ENCODE measurements around the gene FIBP. TPM values are rescaled to one million over a fixed set of nuclear protein-coding genes. Genes with fewer than 3 reads are reported as not detected.

Gene FIBP
- total RNA-seq, 1 experiment from 2014 or later = 139 TPM

DNA sequence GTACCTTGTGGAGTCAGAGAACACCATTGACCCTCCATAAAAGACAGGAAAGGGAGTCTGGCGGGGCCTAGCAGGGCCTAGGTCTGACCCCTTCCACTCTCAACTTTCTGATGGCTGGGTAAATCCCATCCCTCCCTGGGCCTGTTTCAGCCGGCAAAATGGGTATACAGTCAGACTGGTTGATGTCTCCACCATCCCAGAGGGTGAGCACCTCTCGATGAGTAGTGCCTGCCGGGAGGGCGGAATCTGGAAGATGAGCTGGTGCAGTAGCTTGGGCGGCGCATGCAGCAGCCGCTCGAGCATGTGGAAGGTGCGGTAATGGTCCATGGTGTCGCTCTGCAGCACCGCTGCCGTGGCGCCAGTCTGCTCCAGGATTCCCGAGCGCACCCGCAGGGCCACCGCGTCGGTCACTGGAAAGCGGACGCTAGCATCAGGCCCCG lies 528 bp downstream of the FIBP start:
- Histone ChIP-seq H3K27me3 (ENCODE audit: control insufficient read depth, insufficient read depth, low read length) (peaks cover 17% of the 10 kb centered on the region), H3K4me3 (ENCODE audit: insufficient read depth, low read depth, low read length) (peak overlapping the region; percentile 75), H3K36me3 (replicated peaks; ENCODE audit: control insufficient read depth, insufficient read depth, low read length) (peaks cover 34% of the 10 kb centered on the region)
- no peak for DNase-seq

DNA sequence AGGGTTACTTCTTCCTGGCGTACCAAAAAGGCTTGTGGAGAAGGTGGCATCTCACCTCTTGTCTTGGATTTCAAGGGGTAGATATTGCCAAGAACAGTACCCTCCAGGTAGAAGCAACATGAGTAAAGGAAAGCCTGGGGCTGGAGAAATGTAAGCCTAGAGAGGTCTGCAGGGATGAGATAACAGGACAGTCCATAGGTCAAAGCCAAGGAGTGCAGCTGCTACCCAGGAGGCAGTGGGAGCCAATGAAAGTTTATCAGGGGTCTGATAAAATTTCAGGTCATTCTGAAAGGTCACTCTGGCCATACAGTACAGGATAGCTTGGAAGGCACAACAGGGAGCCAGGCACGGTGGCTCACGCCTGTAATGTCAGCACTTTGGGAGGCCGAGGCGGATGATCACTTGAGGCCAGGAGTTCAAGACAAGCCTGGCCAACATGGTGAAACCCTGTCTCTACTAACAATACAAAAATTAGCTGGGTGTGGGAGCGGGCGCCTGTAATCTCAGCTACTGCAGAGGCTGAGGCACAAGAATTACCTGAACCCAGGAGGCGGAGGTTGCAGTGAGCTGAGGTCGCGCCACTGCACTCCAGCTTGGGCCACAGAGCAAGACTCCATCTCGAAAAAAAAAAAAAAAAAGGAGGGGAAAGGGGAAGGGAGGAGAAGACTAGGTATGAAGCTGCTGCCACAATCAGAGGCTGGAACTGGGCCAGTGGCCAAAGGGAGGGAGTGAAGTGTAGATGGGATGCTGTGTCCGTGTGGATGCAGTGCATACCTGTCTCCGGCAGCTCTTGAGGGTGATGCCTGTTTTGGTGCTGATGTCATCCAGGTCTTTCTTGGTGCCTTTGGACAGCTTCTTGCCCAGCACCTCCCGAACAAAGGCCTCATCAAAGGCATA lies 1.2 kb downstream of the FIBP start:
- H3K4me3 ChIP-seq (ENCODE audit: insufficient read depth, low read depth, low read length) = peak overlapping the region; percentile 75
- DNase-seq = no peak
- H3K27me3 ChIP-seq (ENCODE audit: control insufficient read depth, insufficient read depth, low read length) = peaks cover 17% of the 10 kb centered on the region
- peaks cover 34% of the 10 kb centered on the region for H3K36me3 ChIP-seq (replicated peaks; ENCODE audit: control insufficient read depth, insufficient read depth, low read length)

DNA sequence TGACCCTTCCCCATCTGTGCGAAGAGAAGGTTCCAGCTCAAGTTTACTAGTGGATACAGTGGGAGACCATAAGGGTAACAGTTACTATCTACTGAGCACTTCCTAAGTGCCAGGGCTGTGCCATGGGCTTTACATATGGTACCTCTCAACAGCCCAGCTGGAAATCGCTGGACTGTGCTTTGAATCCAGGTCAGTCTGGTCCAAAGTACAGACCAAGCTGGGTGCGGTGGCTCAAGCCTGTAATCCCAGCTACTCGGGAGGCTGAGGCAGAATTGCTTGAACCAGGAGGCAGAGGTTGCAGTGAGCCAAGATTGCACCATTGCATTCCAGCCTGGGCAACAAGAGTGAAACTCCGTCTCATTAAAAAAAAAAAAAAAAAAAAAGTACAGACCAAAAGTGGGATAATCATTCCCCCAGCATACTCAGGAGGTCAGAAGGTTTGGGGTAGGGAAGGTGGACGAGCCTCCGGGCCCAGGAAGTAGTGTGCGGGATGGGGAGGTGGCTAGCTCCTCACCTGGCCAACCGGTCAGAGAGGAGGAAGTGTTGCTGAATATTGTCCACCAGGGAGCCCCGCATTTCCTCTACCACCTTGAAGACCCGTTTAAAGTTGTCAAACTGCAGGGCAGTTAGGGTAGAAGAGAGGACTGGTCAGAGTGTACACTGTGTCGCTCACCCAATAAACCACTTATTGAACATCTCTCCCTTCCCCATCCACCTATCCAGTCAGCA lies 2.3 kb downstream of the FIBP start:
- peaks cover 34% of the 10 kb centered on the region for H3K36me3 ChIP-seq (replicated peaks; ENCODE audit: control insufficient read depth, insufficient read depth, low read length)
- H3K27me3 ChIP-seq (ENCODE audit: control insufficient read depth, insufficient read depth, low read length) = peaks cover 15% of the 10 kb centered on the region
- no peak overlapping the region for H3K4me3 ChIP-seq (ENCODE audit: insufficient read depth, low read depth, low read length)
- no peak for DNase-seq

DNA sequence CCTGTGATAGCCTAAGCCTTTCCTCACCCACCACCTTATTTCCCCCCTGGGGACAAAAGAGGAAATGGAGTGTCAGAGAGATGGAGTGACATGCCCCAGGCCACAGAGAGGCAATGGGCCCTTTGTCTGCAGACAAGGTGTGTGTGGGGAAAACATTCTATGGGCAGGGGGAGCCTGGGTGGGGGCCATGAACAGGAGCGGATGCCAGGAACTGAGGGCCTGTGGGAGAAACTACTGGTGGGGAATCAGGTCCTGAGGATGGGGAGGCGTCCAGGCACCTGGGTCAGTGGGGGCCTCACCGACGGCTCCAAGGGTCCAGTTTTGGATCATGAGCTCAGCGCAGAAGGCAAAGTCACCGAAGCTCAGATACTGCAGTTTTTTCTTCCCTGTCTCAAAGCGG lies 3.0 kb downstream of the FIBP start:
- H3K27me3 ChIP-seq (ENCODE audit: control insufficient read depth, insufficient read depth, low read length) = peaks cover 12% of the 10 kb centered on the region
- no peak overlapping the region for H3K4me3 ChIP-seq (ENCODE audit: insufficient read depth, low read depth, low read length)
- no peak for DNase-seq
- H3K36me3 ChIP-seq (replicated peaks; ENCODE audit: control insufficient read depth, insufficient read depth, low read length) = peaks cover 34% of the 10 kb centered on the region

DNA sequence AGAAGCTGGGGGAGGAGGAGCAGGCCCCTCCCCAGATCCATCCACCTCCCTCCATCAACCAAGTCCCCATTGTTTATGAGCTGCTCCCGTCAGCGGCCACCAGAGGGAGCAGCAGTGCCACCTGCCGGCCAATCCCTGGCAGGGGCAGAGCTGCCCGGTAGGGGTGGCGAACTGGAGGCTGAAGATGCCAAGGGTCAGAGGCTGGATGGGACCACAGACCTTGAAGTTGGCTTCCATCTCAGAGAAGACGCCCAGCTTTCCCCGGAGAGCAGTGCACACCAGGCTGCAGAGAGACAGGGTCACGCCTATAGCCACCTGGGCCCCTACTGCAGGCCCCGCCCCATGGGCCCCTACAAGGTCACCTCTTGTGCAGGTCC lies 3.6 kb downstream of the FIBP start:
- H3K27me3 ChIP-seq (ENCODE audit: control insufficient read depth, insufficient read depth, low read length) = peaks cover 7% of the 10 kb centered on the region
- H3K36me3 ChIP-seq (replicated peaks; ENCODE audit: control insufficient read depth, insufficient read depth, low read length) = peaks cover 34% of the 10 kb centered on the region
- DNase-seq = peak; percentile 98
- H3K4me3 ChIP-seq (ENCODE audit: insufficient read depth, low read depth, low read length) = no peak overlapping the region

DNA sequence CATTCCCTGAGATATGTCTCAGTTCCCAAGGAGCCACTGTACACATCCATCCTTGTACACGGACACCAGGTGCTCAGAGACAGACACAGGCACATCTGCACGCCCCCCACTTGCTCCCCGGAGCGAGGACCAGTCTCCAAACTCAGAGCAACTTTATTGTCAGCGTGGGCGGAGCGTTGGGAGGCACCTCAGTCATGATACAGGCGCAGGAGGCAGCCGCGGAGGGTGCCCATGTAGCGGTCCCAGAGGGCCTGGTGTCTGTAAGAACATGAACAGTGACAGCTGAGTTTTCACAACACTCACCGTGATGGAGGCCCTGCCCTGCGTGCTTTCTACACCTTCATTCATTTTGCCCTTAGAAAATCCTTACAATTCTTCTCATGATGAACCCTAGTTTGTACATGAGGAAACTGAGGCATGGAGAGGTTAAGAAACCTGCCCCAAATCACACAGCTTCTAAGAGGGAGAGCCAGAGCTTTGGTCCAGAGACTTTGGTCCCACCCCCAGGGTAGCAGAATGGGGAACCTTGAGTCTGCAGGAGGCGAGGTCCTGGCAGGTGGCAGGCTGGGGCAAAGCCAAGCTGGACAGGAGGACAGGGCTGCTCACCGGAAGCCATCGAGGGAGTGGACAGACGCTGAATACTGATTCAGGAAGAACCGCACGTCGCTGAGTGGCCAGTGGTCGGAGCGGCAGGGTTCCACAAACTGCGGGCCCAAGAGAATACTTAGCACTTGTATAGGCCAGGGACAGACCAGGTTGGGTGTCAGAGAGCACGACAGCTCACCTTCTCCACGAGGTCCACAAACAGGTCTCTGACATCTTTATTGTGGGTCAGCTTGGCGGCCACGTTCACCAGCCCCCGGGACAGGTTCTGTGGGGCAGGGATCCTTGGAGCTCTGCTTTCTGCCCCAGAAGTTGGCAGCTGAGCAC lies 4.2 kb downstream of the FIBP start:
- H3K27me3 ChIP-seq (ENCODE audit: control insufficient read depth, insufficient read depth, low read length) = peaks cover 2% of the 10 kb centered on the region
- no peak overlapping the region for H3K4me3 ChIP-seq (ENCODE audit: insufficient read depth, low read depth, low read length)
- peaks cover 34% of the 10 kb centered on the region for H3K36me3 ChIP-seq (replicated peaks; ENCODE audit: control insufficient read depth, insufficient read depth, low read length)

DNA sequence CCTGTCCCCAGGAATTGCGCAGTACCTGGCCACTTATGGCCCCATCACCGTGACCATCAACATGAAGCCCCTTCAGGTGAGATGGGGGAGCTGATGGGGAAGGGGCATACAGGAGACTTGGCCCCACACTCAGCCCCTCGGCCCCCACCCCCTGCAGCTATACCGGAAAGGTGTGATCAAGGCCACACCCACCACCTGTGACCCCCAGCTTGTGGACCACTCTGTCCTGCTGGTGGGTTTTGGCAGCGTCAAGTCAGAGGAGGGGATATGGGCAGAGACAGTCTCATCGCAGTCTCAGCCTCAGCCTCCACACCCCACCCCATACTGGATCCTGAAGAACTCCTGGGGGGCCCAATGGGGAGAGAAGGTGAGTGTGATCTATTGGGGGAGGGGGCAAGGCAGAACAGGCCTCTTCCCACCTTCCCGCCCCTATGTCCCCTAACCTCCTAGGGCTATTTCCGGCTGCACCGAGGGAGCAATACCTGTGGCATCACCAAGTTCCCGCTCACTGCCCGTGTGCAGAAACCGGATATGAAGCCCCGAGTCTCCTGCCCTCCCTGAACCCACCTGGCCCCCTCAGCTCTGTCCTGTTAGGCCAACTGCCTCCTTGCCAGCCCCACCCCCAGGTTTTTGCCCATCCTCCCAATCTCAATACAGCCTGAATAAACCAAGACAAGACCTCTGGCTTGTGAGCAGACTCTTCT lies 5.1 kb downstream of the FIBP start:
- Histone ChIP-seq H3K4me3 (ENCODE audit: insufficient read depth, low read depth, low read length) (no peak overlapping the region), H3K27me3 (ENCODE audit: control insufficient read depth, insufficient read depth, low read length) (no peaks in the 10 kb centered on the region), H3K36me3 (replicated peaks; ENCODE audit: control insufficient read depth, insufficient read depth, low read length) (peaks cover 34% of the 10 kb centered on the region)
- no peak for DNase-seq

More for the DNA sequence above, 4.2 kb downstream of the FIBP start:
- DNase-seq = no peak

DNA sequence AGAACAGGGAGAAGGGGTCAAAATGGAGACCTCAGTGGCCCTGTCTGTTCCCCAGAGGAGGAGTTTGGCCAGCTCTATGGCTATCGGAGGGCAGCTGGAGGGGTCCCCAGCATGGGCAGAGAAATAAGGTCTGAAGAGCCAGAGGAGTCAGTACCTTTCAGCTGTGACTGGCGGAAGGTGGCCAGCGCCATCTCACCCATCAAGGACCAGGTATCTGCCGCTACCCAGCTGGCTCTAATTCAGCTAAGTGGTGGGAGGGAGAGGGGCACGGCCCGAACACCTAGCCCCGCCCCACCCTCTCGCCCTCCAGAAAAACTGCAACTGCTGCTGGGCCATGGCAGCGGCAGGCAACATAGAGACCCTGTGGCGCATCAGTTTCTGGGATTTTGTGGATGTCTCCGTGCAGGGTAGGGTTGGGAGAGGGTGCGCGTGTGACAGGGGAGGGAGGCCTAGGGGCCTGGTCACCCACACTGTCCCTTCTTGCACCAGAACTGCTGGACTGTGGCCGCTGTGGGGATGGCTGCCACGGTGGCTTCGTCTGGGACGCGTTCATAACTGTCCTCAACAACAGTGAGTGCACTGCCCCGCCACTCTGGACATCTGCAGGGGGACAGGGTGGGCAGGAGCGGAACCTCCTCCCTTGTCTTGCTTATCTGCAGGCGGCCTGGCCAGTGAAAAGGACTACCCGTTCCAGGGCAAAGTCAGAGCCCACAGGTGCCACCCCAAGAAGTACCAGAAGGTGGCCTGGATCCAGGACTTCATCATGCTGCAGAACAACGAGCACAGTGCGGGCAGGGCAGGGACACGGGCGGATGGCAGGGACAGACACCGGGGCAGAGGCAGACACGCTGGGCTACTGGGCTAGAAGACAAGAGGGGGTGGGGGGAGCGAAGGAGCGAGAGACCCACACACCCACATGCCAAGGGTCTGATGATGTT lies 5.9 kb downstream of the FIBP start:
- H3K4me3 ChIP-seq (ENCODE audit: insufficient read depth, low read depth, low read length) = no peak overlapping the region
- no peaks in the 10 kb centered on the region for H3K27me3 ChIP-seq (ENCODE audit: control insufficient read depth, insufficient read depth, low read length)
- peaks cover 33% of the 10 kb centered on the region for H3K36me3 ChIP-seq (replicated peaks; ENCODE audit: control insufficient read depth, insufficient read depth, low read length)
- DNase-seq = no peak

DNA sequence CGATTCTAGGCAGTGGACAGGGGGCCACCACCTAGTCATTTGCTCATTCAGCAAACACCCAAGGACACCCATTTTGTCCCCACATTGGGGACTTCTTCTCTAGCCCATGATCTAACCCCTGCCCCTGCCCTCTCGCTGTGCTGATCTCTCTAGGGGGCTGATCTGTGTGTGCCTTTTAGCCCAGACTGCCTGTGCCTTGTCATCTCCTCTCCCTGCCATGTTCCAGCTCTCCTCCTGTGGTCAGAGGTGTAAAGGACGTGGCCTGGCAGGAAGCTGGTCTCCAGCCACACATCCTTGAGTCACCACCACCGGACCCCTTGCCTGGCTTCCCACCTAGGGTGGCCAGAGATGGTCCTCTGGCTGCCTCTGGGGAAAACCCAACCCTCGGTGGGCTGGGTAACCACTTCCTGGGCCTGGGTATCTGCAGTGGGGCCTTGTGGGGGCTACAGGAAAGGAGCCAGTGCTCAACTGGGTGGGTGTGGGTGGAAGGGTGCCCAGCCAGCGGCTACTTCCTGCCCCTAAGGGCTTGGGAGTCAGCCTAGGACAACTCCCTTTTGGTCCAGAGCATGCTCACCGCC lies 7.3 kb downstream of the FIBP start:
- Histone ChIP-seq H3K36me3 (replicated peaks; ENCODE audit: control insufficient read depth, insufficient read depth, low read length) (peaks cover 24% of the 10 kb centered on the region), H3K27me3 (ENCODE audit: control insufficient read depth, insufficient read depth, low read length) (no peaks in the 10 kb centered on the region), H3K4me3 (ENCODE audit: insufficient read depth, low read depth, low read length) (no peak overlapping the region)
- DNase-seq = no peak

DNA sequence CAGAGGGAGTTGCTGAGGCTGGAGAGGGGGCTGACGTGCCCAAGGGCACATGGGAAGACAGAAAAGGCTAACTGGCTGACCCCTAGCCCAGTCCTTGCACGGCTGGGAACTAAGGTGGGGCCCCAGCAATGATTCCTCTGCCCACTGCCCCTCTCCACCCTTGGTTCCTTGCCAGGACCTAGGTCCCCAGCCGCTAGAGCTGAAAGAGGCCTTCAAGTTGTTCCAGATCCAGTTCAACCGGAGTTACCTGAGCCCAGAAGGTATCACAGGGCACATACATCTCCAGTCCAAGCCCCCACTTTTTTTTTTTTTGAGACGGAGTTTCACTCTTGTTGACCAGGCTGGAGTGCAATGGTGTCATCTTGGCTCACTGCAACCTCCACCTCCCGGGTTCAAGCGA lies 8.2 kb downstream of the FIBP start:
- DNase-seq = no peak
- Histone ChIP-seq H3K27me3 (ENCODE audit: control insufficient read depth, insufficient read depth, low read length) (no peaks in the 10 kb centered on the region), H3K4me3 (ENCODE audit: insufficient read depth, low read depth, low read length) (no peak overlapping the region), H3K36me3 (replicated peaks; ENCODE audit: control insufficient read depth, insufficient read depth, low read length) (peaks cover 19% of the 10 kb centered on the region)

DNA sequence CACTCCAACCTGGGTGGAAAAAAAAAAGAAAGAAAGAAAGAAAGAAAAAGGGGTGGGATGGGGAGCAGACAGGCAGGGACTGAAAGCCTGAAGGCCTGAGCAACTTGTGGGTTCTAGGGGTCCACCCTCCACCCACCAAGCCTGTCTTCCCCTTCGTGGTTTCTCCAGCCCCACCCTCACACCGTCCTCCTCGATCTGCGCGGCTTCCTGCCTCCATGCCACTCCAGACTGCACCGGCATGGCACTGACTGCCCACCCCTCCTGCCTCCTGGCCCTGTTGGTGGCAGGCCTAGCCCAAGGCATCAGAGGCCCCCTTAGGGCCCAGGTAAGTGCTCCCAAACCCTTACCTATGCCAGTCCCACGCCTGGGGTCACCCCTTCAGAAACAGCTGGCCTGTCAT lies 8.7 kb downstream of the FIBP start, which contains the start of gene CTSW:
Gene CTSW (plus strand): TSS at position 221 of the 400 bp plus-strand sequence. CDS start 18 bp downstream, at position 239.
- H3K27me3 ChIP-seq (ENCODE audit: control insufficient read depth, insufficient read depth, low read length) = no peaks in the 10 kb centered on the region
- DNase-seq = no peak
- no peak within 1 kb of the TSS for H3K4me3 ChIP-seq (ENCODE audit: insufficient read depth, low read depth, low read length)
- H3K36me3 ChIP-seq (replicated peaks; ENCODE audit: control insufficient read depth, insufficient read depth, low read length) = peaks cover 16% of the 10 kb centered on the region

DNA sequence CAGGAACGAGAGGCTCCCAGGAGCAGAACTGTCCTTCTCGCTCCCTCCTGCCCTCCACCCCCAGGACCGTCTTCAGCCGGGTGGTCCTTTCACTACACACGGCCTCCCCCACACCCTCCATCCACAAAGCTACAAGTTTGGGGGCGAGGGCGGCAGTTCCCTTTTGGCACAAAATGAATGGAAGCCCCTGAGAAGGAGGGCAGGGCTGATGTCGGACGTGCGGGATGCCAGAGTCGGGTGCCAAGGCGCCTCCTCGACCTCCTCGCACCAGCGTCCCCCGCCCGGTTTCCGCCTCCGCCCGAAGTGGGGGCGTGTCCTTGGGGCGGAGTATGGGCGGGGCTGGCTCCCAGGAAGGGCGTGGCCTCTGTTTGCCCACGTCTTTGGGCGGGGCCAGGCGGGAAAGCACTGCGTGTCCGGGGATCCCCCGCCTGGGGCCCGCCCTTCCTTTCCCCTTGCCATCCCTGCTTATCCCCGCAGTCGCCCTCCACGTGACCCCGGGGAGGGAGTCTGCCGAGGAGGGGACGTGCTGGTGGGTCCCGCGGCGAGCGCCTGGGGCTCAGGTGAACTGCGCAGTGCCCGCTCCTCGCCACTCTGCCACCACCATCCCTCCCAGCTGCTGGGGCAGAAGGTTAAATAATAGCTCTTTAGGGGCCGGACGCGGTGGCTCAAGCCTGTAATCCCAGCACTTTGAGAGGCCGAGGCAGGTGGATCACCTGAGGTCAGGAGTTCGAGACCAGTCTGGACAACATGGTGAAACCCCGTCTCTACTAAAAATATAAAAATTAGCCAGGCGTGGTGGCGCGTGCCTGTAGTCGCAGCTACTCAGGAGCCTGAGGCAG lies 14.7 kb downstream of the FIBP start:
- Histone ChIP-seq H3K36me3 (replicated peaks; ENCODE audit: control insufficient read depth, insufficient read depth, low read length) (no peaks in the 10 kb centered on the region), H3K4me3 (ENCODE audit: insufficient read depth, low read depth, low read length) (peak overlapping the region; percentile 58), H3K27me3 (ENCODE audit: control insufficient read depth, insufficient read depth, low read length) (peaks cover 10% of the 10 kb centered on the region; the same call in 1 of the 2 replicates)
- peak; percentile 100 for DNase-seq

Measured in H7 (cell line).